Hair follicle dermal papilla cell (primary cell): ENCODE measurements around the gene SARNP. TPM values are rescaled to one million over a fixed set of nuclear protein-coding genes. Genes with fewer than 3 reads are reported as not detected.

Experiments
- small RNA-seq: library from RNA; depleted of rRNA; stranded (forward); fragments of <200 nt; gene quantifications from one replicate; pipeline ENCODE3, GENCODE V24; 2012
- total RNA-seq: library from RNA; depleted of rRNA; stranded (reverse); fragments of >200 nt; gene quantifications from 2 replicates; pipeline ENCODE4 v1.2.3, GENCODE V29; 2012

SARNP gene, protein sequence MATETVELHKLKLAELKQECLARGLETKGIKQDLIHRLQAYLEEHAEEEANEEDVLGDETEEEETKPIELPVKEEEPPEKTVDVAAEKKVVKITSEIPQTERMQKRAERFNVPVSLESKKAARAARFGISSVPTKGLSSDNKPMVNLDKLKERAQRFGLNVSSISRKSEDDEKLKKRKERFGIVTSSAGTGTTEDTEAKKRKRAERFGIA
- 34.1 and 40.0 TPM in 2 replicates for total RNA-seq

DNA sequence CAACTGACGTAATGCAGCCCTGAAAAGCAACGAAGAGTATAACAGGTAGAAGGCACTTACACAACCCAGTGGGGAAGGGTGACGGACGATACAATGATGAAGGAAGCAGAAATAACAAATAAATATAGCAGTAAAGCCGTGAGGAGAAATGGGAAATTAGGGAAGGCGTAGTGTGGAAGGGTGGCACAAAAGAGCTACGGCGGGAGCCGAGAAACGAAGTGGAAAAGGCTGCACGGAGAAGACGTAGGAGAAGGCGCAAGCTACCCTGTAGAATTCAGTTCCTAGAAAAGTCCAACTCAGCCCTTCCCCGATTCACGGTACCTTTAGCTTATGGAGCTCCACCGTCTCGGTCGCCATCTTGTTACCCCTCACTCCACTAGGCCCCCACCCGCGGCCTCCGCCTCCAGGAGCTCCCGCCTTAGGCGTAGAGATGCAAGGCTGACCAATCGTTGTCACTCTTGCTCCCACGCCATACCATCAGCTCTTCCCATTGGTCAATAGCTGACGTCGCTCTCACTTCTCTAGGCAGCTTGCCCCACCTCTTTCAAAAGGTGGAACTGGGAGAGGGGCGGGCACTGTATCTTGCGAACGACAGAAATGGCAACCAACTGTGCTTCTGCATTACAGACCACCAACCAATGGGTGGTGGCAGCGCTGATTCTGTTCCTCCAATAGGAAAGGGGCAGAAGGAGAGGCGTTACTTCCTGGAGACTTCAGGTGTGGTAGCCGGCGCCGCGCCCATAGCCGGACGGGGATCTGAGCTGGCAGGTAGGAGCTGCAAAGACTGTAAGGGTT is at the start of gene SARNP, which contains the start of gene ORMDL2:
Gene SARNP (minus strand): TSS at position 380 of the 795 bp plus-strand sequence. CDS start 23 bp downstream, at position 357.
Gene ORMDL2 (plus strand): TSS at position 697 of the 795 bp plus-strand sequence. CDS start 959 bp downstream, outside the sequence.

DNA sequence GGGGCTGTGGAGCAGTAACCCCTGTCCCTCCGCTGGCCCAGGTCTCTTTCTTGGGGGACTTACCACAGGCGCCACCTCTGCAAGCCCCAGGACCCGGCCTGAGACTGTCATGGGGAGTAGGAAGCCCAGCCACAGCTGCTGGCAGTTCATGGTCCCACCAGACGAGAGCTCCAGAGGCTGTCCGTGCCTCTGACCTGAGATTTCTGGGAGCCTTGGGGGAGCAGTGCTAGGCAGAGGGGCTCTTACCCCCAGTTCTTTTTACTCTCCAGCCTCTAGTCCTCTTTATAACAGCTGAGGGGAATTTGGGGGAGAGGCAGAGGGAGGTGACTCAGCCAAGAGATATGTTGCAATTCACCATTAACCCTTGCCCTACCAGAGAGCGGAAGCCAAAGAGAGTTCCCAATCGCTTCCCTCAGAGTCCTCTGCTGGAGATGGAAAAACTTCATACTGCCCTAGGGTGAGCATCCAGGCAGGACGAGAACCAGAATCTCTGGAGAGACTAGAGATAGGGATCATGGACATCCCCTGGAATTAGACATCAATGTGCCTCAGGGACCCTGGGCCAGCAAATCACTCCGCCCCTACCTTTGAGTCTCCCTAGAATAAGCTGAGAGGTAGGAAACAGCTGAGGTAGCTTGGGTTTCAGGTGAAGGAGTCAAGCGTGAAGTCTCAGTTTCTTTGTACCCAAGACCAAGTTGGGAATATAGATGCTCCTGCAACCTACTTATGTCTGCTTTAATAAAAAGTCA is 25.3 kb upstream of the SARNP start, which contains the start of gene MMP19:
Gene MMP19 (minus strand): TSS at position 256 of the 749 bp plus-strand sequence. CDS start 106 bp downstream, at position 150.

DNA sequence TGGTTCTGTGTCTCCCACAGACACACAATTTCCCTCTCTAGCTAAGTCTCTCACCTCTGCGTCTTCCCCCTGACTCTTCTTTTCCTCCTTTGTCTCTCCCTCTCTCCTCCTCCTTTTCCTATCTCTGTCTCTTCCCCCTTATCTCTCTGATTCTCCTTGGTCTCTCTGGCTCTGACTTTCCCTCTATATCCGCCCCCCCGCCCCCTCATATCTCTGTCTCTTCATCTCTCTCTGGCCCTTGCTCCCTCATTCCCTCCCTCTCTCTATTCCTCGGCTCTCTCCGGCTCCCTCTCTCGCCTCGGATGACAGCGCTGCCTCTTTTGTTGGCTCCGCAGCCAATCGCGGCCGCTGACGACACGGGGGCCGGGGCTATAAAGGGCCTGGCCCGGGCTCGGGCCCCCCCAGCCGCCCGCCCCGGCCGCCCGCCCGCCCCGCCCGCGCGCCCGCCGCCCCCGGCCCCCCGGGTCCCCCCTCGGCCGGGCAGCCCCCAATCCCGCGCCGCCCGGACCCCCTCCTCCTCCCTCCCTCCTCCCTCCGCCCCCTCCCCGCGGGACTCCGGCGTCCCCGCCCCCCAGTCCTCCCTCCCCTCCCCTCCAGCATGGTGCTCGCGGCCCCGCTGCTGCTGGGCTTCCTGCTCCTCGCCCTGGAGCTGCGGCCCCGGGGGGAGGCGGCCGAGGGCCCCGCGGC is 74.7 kb downstream of the SARNP start, which contains the start of gene GDF11:
Gene GDF11 (plus strand): TSS at position 404 of the 687 bp plus-strand sequence. CDS start 195 bp downstream, at position 599.

DNA sequence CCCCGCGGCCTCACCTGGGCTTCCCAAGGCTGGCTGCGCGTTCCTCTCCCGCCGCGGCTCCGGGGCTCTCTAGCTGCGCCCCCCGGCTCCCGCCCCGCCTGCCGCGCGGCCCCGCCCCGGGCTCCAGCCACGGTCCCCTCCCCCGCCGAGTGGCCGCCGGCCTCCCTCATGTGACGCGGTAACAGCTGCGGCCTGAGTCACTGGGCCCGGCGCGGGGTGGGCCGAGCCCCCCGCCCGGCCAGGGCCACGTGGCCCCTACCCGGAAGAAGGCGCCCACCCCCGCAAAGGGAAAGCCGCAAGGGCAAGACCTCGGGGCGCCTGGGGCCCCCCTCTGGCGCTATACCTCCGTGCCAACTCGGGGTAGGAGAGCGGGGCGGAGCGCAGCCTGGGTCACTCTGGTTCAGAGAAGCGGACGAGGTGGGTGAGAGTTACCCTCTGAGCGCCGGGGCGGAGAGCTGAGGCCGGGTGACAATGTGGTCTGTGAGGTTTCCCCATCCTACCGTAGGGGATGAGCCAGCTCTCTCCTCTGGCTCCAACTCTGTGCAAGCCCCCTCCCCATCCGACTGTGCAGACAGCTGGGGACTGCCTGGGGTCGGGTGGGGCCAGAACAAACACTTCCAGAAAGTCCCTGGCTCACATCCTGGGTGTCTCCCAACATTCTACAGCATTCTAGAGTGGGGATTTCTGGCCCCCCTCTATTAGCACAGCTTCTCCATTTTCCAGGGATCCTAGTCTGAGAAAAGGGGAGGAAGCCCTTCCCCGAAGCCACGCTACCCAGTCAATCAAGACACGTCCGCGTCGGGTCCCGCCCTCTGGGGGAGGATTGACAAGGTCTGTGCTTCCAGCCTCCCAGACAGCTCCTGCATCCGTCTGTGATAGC is 88.3 kb downstream of the SARNP start, which contains the start of gene CD63:
Gene CD63 (minus strand): TSS at position 71 of the 880 bp plus-strand sequence. CDS start 668 bp downstream, outside the sequence.

DNA sequence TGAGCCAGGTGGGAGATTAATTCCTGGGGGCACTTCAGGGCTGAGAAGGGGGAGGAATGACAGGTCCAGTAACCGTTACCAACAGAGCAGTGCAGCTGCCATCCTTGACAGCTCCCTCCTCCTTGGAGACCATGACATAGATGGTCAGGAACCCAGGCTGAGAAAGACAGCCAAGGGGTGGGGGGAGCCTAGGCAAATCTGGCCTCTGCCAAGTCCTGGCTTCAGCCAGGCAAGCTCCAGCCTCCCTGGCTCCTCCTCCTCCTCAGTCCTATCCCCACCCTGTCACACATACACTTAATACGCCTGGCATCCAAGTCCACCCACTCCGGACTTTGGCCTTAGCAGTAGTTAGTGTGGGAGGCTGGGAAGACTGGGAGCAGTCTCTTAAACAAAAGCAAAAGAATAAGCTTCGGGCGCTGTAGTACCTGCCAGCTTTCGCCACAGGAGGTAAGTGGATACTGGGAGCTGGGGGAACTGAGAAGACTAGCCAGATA is 97.4 kb downstream of the SARNP start, which contains the start of gene RDH5:
Gene RDH5 (plus strand): TSS at position 323 of the 494 bp plus-strand sequence. CDS start 792 bp downstream, outside the sequence.

DNA sequence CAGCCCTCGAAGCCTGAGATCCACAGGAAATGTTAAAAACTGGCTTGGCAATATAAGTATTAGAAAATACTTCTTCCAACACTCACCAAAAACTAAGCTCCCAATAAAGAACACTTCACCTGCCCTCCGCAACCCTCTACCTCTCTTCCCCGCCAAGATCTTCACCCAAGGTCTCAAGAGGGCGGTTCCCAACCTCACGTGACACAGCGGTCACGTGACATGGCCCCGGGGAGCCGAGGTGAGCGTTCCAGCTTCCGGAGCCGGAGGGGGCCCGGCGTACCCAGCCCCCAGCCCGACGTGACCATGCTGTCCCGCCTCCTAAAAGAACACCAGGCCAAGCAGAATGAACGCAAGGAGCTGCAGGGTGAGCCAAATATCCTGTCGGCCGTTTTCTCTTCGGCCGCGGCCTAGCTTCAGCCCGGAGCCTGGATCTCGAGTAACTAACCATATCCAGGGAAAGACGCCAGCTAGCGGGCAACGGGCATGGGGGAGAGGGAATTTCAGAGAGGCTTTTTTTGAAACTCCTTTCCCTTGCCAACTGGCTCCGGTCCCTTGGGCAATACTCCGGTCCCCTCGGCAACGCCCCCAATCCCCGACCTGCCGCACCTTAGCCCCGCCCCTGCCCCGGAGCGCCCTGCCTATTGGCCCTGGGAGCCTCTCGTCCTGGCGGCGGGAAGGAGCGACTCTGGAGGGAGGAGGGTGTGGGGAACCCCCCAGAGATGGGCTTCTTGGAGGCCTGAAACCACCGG is 101.5 kb downstream of the SARNP start, which contains the start of gene BLOC1S1:
Gene BLOC1S1 (plus strand): TSS at position 214 of the 749 bp plus-strand sequence. CDS start 6 bp downstream, at position 220.

DNA sequence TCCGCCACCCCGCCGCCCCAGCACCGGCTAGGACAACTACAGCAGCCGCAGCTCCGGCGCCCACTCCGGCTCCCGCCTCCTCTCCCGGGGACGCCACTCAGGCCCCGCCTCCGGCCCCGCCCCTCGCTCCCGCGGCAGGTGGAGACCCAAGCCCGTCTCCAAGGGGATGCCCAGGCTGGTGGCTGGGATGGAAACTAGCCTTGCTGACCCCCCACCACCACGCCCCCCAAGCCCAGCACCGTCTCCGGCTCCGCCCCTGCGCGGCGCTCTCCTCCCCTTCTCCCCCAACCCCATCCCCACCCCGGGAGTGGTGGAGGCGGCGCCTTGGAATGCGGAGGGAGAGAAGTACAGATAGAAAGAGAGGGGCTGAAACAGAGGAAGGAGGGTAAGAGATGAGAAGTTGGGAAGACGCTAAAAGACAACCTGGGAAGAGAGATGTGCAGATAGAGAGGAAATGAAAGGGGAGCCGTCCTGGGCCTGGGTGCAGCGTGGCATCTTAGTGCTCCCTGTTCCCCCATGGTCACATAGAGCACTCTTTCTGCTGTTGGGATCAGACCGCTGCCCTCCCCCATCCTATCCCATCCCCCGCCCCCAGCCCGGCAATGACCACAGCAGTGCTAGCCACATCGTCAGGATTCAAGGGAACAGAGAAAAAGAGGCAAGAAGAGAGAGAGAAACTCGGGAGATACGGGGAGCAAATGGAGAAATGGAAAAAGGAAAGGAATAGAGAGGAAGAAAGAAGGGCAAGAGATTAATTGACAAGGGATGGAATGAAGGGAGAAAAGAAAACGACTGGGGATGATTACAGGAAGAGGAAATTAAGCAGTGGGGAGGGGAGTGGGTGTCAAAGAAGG is 109.5 kb downstream of the SARNP start, which contains the start of gene ITGA7:
Gene ITGA7 (minus strand): TSS at position 64 of the 854 bp plus-strand sequence. CDS start 222 bp downstream, outside the sequence.

Small RNAs within 50 kb of the gene (small RNA-seq; reads per million reads assigned to genes)
- gene AC009779.1 (not detected), gene RF00017 (not detected)

Other genes with a start within 250 kb of the SARNP start
- not detected in 2 replicates for gene OR2AP1, start 245.3 kb downstream of the SARNP start, total RNA-seq
- not detected in 2 replicates for gene OR10P1, start 180.8 kb downstream of the SARNP start, total RNA-seq
- gene ITGA7, start 109.8 kb downstream of the SARNP start, total RNA-seq: 4.4 and 7.7 TPM in 2 replicates
- gene BLOC1S1, start 101.7 kb downstream of the SARNP start, total RNA-seq: 51.0 and 56.1 TPM in 2 replicates
- 16.7 and 47.7 TPM in 2 replicates for gene RDH5, start 97.3 kb downstream of the SARNP start, total RNA-seq
- 1,008 and 1,281 TPM in 2 replicates for gene CD63, start 88.7 kb downstream of the SARNP start, total RNA-seq
- gene GDF11, start 74.6 kb downstream of the SARNP start, total RNA-seq: 8.1 and 9.6 TPM in 2 replicates
- 13.0 and 14.7 TPM in 2 replicates for gene ORMDL2, start 317 bp upstream of the SARNP start, total RNA-seq
- gene DNAJC14, start 11.9 kb upstream of the SARNP start, total RNA-seq: 59.7 and 66.5 TPM in 2 replicates
- 15.4 and 16.1 TPM in 2 replicates for gene MMP19, start 25.2 kb upstream of the SARNP start, total RNA-seq
- gene PYM1, start 110.2 kb upstream of the SARNP start, total RNA-seq: 25.2 and 29.8 TPM in 2 replicates
- gene DGKA, start 113.4 kb upstream of the SARNP start, total RNA-seq: 51.0 and 60.5 TPM in 2 replicates
- 1.1 and 2.9 TPM in 2 replicates for gene PMEL, start 148.3 kb upstream of the SARNP start, total RNA-seq
- gene CDK2, start 149.1 kb upstream of the SARNP start, total RNA-seq: 14.1 and 17.7 TPM in 2 replicates
- 92.8 and 93.1 TPM in 2 replicates for gene RAB5B, start 156.4 kb upstream of the SARNP start, total RNA-seq
- 13.1 and 13.3 TPM in 2 replicates for gene SUOX, start 179.6 kb upstream of the SARNP start, total RNA-seq
- gene IKZF4, start 203.3 kb upstream of the SARNP start, total RNA-seq: 2.4 and 2.8 TPM in 2 replicates
- gene RPS26, start 224.2 kb upstream of the SARNP start, total RNA-seq: 192 and 318 TPM in 2 replicates